GM23338 (cell line): ENCODE measurements around the gene ROBO1.

Experiments
- CREB1 ChIP-seq: fragments of 250-450 bp; sonication (Bioruptor Pico); IDR thresholded peaks from 2 replicates; pipeline ENCODE4 v1.5.0; 2020; ENCODE audit warnings: low read depth, mild to moderate bottlenecking, moderate library complexity
- CTCF ChIP-seq, 2 experiments: fragments of 200-600 bp in 1 of 2; sonication (generic) in 1 of 2; conservative IDR thresholded peaks; 2 replicates each; pipeline versions ENCODE4 v1.5.1 to v1.6.1; 2016 to 2017; ENCODE audit warnings: antibody characterized with exemption in 2 of 2, low read depth in 2 of 2, mild to moderate bottlenecking in 2 of 2, moderate library complexity in 1 of 2
- EZH2 ChIP-seq: fragments of 200-600 bp; sonication (generic); IDR thresholded peaks from one replicate; pipeline ENCODE4 v1.8.0; 2017; ENCODE audit warnings: antibody characterized with exemption, mild to moderate bottlenecking, low read depth; ENCODE audit not compliant: unreplicated experiment
- EZH2phosphoT487 ChIP-seq: fragments of 200-600 bp; sonication (generic); IDR thresholded peaks from one replicate; pipeline ENCODE4 v1.8.1; 2018; ENCODE audit warnings: antibody characterized with exemption; ENCODE audit not compliant: unreplicated experiment
- JUNB ChIP-seq: IDR thresholded peaks from one replicate; pipeline ENCODE4 v1.6.1; 2016; ENCODE audit warnings: antibody characterized with exemption; ENCODE audit not compliant: unreplicated experiment
- NANOG ChIP-seq: IDR thresholded peaks from 2 replicates; pipeline ENCODE4 v1.6.1; 2016; ENCODE audit warnings: antibody characterized with exemption, borderline replicate concordance
- POLR2AphosphoS5 ChIP-seq: IDR thresholded peaks from 2 replicates; pipeline ENCODE4 v1.6.1; 2016; ENCODE audit warnings: antibody characterized with exemption, low read depth
- TF ChIP-seq, protein P1 (sequence below): IDR thresholded peaks from one replicate; pipeline ENCODE4 v1.6.1; 2018; ENCODE audit warnings: antibody characterized with exemption; ENCODE audit not compliant: unreplicated experiment
- TF ChIP-seq, protein P2 (sequence below): IDR thresholded peaks from 2 replicates; pipeline ENCODE4 v1.6.1; 2016; ENCODE audit warnings: antibody characterized with exemption

GRCh38 chr3:79651536-79652065, 116.2 kb downstream of the ROBO1 start:
- TF ChIP-seq EZH2phosphoT487 (no peak), EZH2 (no peak), CTCF (conservative IDR thresholded peaks at IDR 0.05; ENCODE audit: low read depth in 2 of 2) (no peak), NANOG (no peak), POLR2AphosphoS5 (no peak), JUNB (no peak), CREB1 (CRISPR knock-in tag) (no peak)
- TF ChIP-seq, protein P1, sequence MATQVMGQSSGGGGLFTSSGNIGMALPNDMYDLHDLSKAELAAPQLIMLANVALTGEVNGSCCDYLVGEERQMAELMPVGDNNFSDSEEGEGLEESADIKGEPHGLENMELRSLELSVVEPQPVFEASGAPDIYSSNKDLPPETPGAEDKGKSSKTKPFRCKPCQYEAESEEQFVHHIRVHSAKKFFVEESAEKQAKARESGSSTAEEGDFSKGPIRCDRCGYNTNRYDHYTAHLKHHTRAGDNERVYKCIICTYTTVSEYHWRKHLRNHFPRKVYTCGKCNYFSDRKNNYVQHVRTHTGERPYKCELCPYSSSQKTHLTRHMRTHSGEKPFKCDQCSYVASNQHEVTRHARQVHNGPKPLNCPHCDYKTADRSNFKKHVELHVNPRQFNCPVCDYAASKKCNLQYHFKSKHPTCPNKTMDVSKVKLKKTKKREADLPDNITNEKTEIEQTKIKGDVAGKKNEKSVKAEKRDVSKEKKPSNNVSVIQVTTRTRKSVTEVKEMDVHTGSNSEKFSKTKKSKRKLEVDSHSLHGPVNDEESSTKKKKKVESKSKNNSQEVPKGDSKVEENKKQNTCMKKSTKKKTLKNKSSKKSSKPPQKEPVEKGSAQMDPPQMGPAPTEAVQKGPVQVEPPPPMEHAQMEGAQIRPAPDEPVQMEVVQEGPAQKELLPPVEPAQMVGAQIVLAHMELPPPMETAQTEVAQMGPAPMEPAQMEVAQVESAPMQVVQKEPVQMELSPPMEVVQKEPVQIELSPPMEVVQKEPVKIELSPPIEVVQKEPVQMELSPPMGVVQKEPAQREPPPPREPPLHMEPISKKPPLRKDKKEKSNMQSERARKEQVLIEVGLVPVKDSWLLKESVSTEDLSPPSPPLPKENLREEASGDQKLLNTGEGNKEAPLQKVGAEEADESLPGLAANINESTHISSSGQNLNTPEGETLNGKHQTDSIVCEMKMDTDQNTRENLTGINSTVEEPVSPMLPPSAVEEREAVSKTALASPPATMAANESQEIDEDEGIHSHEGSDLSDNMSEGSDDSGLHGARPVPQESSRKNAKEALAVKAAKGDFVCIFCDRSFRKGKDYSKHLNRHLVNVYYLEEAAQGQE: no peak
- TF ChIP-seq, protein P2, sequence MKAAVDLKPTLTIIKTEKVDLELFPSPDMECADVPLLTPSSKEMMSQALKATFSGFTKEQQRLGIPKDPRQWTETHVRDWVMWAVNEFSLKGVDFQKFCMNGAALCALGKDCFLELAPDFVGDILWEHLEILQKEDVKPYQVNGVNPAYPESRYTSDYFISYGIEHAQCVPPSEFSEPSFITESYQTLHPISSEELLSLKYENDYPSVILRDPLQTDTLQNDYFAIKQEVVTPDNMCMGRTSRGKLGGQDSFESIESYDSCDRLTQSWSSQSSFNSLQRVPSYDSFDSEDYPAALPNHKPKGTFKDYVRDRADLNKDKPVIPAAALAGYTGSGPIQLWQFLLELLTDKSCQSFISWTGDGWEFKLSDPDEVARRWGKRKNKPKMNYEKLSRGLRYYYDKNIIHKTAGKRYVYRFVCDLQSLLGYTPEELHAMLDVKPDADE: no peak
